NCI-H1436 (cell line): ENCODE measurements around the gene KRTAP10-12.
A peak's percentile ranks its signal among the peaks of the same experiment; 100 is the strongest.

Experiments used
- DNase-seq: peaks from one replicate; lab custom pipeline; 2025; lab: John Stamatoyannopoulos, UW

KRTAP10-12 gene

DNA sequence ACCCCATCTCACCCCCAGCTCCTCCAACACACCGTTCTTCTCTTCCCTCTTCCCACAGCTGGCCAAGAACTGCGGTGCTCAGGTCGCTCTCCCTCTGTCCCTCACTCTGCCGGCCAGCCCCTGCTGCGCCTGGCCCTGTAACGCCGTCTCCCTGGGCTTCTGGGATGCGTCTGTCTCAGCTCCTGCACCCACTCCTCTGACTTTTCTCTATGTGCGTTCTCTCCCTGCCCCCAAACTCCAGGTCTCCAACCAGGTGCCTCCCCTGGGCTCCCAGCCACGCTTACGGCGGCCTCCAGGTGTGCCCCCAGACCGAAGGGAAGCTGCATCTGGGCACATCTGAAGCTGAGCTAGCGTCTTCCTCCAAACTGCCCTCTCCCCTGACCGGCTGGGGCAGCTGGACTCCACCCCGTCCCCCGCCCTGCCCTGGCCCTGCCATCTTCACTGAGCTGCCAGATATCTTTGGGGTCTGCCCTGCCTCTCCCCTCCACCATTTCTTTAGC, 2.6 kb downstream of the KRTAP10-12 start:
- DNase-seq: no peak

- no peak for DNase-seq
Observed at GRCh38 chr21:44700101-44701022, 3.4 kb downstream of the KRTAP10-12 start.

DNA sequence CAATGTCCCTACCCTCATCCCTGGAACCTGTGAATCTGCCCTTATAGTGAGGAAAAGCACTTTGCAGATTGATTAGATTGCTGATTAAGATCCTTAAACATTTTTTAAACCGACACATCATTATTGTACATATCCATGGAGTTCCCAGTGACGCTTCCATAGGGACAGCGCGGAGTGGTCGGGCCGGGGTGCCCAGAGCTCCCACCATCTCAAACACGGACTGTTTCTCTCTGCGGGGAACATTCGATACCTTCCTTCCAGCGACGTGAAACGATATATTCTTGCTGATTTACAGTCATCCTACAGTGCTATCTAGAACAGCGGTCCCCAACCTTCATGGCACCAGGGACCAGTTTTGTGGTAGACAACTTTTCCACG, 4.0 kb downstream of the KRTAP10-12 start:
- no peak for DNase-seq

DNA sequence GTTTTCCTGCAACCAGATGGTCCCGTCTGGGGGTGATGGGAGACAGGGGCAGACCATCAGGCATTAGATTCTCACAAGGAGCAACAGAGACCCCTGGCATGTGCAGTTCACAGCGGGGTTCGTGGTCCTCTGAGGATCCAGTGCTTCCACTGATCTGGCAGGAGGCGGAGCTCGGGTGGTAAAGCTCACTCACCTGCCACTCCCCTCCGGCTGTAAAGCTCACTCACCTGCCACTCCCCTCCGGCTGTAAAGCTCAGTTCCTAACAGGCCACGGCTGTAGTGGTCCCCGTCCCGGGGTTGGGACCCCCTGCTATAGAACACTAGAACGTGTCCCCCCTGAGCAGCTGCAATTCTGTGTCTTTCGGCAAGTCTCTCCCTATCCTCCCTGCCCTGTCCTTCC, 4.6 kb downstream of the KRTAP10-12 start:
- no peak for DNase-seq

- no peak for DNase-seq
Observed at GRCh38 chr21:44702111-44702972, 5.4 kb downstream of the KRTAP10-12 start.

DNA sequence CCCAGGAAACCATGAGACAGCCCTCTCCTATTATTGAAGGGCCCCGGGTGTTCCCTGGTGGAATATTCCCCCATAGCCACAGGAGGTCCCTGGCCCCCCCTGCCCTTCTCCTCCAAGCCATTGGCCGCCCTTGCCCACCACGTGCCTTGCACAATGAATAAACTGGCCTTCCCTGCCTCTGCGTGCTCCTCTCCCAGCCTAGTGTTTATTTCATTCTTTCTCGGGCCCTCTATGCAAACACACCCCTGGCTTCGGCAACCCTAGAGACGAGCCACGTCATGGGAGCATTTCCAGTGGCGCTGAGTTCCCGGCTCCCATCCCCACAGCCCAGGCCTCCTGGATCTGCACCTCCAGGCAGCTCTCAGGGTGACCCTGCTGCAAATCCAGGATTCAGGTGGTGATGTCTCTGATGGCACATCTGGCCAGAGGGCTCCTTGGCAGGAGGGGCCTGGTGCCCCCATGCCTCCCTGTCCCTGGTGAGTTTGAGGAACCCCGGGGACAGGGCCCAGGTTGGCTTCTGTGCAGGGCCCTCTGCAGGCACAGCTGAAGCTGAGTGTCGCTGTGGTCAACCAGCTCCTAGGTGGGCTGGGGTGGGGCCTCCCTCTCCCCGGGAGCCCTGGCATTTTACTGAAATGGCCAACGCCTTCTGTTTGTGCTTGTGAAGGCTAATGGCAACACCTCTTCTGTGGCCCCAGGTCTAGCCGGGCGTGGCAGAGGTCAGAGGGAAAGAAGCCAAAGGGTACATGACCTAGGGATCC, 6.2 kb downstream of the KRTAP10-12 start:
- no peak for DNase-seq

DNA sequence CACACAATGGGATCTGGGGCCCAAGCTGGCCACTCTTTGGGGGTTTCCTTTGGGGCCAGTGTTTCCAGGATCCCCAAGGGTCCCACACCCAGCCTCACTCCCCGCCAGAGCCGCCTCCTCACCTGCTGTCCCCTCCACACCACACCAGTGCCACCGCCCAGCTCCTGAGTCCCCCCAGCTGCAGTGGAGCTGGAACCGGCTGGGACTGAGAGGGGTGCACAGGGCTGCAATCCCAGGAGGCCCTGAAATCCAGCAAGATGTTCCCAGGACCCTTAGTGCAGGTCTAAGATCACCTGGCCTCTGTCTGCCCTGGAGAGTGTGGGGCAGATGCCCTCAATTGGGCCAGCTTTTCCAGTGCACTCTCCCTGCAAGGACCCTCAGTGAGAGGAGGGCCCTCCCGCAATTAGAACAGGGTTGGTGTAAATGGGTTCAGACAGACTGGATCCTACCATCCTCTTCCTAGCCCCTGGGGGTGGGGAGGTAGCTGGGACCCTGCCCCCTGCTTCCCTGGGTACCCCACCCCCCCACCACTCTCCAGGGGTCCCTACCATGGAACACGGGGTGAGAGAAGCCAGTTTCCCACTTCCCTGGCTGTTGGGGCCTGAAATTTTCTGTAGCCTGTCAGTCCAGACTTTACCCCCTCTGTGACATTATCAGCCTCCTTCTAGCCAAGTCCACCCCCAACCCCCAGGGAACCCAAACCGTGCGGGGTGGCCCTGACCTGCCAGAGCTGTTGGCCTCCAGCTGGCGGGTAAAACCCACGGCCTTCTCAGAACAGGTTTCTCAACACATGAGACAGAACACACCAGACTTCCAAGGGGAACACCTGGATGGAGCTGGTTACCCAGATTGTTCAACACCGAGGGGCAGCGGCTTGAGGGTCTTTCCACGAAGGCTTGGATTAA, 7.0 kb downstream of the KRTAP10-12 start:
- no peak for DNase-seq

DNA sequence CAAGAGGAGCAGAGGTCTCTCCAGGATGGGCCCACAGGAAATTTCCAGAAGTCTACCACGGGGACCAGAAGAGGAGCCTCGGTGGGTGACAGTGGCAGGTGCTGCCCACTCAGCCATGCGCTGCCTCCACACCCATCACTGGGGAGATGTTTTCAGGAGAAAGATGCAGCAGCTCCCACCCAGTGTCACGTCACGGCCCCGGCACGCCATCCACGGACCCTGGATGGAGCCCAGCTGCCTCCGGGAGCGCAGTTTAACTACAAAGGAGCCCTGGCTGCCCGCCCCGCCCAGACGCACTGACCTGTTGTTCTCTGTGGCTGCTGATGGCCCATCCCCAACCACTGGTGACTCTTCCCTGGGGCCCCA, 7.6 kb downstream of the KRTAP10-12 start:
- DNase-seq: no peak

DNA sequence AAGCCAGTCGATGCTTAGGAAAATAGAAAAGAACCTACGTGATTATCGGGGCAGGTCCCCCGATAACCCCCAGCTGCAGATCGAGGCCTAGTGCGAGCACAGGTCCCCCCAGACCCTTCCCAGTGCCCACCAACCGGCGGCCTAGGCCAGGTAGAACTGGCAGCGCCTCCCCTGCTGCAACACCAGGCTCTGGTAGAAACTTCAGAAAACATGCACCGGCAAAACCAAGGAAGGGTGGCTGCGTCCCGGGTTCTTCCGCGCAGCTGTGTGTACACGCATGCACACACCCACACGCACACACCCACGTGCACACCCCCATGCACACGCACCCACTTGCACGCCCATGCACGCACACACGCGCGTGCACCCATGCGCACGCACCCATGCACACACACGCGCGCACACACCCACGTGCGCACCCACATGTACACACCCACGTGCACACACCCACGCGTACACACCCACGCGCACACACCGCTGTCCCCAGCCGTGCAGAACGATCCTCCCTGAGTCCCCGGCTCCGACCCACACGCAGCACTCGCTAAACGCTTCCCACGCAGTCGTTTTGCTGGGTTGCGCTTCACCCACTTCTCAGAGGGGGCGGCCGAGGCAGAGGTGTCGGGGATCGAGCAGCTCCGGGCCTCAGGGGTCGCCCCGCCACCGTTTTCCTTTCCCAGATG, 9.2 kb downstream of the KRTAP10-12 start:
- no peak for DNase-seq

- DNase-seq: no peak
Observed at GRCh38 chr21:44706706-44707581, 10.0 kb downstream of the KRTAP10-12 start.

DNA sequence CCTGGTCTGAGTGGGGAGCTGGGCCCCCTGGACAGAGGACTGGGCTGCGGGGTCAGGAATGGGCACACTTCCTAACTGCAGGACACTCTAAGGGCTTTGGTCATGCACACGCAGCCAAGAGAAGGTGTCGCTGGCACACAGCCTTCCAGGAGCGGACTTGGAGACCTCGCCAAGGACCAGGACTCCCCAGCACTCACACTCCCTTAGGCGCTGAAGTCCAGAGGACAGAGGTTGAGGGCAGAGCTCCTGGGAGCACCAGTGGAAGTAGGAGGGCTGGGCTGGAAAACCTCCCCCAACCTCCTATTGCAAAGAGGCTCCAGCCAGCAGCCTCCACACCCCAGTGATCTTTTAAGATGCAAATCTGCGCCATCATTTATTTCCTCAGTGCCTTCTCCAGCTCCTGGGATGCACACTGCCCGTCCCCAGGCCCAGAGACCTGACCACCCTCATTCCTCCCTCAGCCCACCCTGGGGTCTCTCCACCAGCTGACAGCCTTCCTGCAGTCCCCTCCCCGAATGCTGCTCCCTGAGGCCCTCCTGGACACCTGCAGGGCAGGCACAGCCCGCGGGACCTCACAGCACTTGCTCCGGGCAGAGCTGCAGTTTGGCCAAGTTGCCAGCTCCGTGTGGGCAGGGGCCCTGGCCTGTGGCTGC, 11.4 kb downstream of the KRTAP10-12 start:
- DNase-seq: no peak

DNA sequence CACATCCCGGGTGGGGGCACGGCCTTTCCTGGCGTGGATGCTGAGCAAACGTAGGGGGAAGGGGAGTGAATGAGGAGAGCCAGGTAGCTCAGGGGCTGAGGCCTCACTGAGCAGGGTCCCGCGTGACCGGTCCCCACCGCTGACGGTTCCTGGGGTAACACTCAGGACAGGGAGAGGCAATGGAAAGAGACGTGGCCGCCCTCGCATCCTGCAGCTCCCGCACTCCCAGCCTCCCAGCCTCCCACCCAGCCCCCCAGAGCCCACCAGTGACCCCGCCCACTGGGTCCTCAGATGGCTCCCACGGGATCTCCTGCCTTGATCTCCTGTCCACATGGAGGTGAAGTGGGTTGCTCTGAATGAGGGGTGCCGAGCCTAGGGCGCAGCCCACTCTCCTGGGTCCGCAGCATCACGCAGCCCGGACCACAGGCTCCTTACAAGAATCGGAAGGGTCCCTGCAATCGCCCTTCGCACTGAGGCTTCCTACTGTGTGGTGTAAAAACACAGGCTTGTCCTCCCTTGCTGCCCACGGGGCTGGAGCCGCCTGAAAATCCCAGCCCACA, 12.0 kb downstream of the KRTAP10-12 start:
- no peak for DNase-seq

GRCh38 chr21:44709426-44710293, 12.7 kb downstream of the KRTAP10-12 start:
- DNase-seq: peak; percentile 68

DNA sequence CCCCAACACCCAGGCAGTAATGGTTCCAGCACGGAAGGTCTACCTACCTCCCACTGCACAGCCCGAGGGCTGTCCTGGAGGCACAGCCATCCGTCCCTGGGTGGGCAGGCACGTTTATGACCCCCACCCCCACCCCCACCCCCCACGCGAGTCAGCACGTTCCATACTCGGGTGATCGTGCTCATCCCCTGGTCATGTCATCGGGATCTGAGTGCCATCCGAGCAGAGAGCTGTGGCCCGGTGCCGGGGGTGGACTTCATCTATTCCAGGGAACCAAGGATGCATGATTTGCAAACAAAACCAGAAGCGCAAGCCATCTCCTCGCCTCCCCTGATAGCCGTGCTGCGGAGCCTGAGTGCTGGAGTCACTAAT, 13.3 kb downstream of the KRTAP10-12 start:
- no peak for DNase-seq

GRCh38 chr21:44710756-44711326, 13.9 kb downstream of the KRTAP10-12 start:
- DNase-seq: peak; percentile 51

DNA sequence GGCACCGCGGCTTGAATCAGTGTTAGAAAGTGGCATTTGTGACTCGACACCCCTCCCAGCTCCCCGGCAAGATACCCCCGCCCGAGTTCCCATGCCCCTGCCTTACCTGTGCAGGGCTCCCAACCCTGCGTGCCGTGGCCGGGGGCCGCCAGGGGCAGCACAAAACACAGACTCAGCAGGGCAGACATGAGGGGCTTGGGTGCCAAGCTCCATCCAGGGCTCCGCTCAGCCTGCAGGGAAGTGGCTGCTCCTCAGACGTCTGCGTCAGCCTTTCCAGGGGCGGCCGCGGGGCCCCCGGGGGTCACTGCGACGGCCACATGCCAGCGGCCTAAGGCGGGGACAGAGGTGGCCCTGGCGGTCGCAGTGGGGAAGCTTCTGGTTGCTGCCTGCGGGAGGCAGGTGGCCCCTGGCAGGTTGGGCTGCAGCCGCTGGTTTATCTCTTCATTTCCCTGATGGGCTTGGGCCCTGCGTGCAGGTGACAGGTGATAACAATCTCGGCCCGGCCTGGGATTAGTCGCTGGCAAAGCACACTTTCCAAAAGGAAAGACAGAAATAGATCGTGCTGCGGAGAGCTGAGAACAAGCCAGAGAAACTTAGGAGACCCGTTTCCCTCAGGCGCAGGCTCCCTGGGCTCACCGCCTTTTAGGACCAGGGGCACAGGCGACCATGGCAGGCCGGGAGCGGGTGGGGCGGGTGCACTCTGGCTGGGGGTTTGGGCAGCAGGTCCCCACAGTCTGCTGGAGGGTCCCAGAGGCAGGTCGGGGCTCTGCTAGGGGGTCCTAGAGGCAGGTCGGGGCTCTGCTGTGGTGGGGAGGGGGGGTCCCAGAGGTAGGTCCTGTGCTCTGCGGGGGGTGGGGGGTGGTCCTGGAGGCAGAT, 14.6 kb downstream of the KRTAP10-12 start, which contains the start of gene TSPEAR:
Gene TSPEAR (minus strand): TSS at position 246 of the 876 bp plus-strand sequence. CDS start 58 bp downstream, at position 188.
- DNase-seq: peak; percentile 53
